GM12872 (cell line): ENCODE results near the gene SYMPK.

ENCODE experiments used
- CTCF ChIP-seq: IDR thresholded peaks from 3 replicates; pipeline ENCODE4 v1.5.1; 2011; ENCODE audit warnings: low read depth, mild to moderate bottlenecking, low read length, moderate library complexity; ENCODE audit not compliant: insufficient read depth

SYMPK gene

GRCh38 chr19:45866400-45867176 lies 3.6 kb upstream of the SYMPK start:
- no peak for TF ChIP-seq CTCF

- no peak for TF ChIP-seq CTCF
These were observed 2.5 kb upstream of the SYMPK start for GRCh38 chr19:45865269-45865948.

GRCh38 chr19:45864629-45865082 lies 1.7 kb upstream of the SYMPK start:
- no peak for TF ChIP-seq CTCF

GRCh38 chr19:45863840-45864628 lies 1.1 kb upstream of the SYMPK start, which contains the start of gene FOXA3:
FOXA3 (plus strand) TSS chr19:45864326; CDS start chr19:45864457, 131 bp downstream.
- peak; percentile 64 for TF ChIP-seq CTCF

- no peak for TF ChIP-seq CTCF
These were observed 440 bp upstream of the SYMPK start for GRCh38 chr19:45863335-45863839.

GRCh38 chr19:45862271-45862563 lies 730 bp downstream of the SYMPK start:
- no peak for TF ChIP-seq CTCF
